Nucleus accumbens (tissue), 56 donors: ENCODE measurements around the gene LYL1.
A peak's percentile ranks its signal among the peaks of the same experiment; 100 is the strongest.

ENCODE experiments used
- DNase-seq, 56 donors: peaks; one replicate each; lab custom pipeline; 2025; lab: John Stamatoyannopoulos, UW

Gene LYL1

DNA sequence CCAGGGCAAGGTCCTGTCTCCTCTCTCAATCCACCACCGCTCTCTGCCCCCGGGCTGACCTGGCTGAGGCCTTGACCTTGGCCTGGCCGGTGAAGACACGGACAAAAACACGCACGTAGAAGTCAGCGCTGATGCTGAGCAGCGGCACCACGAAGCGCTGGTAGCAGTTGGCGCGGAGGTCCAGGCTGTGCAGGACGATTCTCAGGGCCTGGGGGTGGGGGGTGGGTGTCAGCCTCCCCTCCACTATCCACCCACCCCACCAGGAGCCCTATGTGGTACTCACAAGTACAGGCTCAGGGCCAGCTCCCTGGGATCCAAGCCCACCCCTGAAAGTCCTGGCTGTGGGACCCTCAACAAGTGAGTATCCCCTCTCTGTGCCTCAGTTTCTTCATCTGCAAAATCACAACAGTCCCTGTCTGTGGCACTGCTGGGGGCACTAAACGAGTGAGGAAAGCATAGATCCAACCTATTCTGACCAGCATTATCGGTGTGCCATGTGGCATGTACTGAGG lies 7.5 kb upstream of the LYL1 start:
- no peak for DNase-seq

DNA sequence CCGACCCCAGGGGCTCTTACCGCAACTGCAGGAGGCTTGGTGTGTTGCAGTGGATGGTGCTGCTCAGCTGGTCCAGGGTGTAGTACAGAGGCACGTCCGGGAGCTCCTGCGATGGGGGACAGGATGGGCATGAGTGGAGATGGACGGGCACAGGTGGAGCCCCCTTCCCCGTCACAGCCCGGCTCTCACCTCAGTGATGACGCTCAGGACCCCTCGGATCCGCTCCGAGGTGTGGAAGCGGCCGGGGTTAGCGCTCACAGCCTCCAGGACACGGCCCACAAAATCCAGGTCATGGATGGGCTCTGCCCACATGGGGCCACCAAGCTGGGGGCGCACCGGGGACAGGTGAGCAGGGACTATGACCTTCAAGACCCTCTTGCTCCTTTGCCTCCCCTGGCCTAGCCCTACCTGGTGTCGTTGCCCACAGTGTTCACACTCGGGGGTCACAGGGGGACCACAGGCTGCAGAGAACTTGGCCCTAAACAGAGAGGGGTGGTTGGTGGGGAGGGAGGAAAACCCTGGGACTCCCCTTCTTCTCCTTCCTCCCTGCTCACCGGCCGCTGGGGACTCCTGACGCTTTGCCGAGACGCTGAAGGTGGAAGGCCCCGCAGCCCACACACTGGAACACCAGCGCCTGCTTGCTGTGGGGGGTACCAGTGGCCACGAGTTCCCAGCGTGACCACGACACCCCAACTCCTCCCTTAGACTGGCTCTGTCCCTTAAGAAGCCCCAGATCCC lies 6.9 kb upstream of the LYL1 start:
- DNase-seq = no peak

DNA sequence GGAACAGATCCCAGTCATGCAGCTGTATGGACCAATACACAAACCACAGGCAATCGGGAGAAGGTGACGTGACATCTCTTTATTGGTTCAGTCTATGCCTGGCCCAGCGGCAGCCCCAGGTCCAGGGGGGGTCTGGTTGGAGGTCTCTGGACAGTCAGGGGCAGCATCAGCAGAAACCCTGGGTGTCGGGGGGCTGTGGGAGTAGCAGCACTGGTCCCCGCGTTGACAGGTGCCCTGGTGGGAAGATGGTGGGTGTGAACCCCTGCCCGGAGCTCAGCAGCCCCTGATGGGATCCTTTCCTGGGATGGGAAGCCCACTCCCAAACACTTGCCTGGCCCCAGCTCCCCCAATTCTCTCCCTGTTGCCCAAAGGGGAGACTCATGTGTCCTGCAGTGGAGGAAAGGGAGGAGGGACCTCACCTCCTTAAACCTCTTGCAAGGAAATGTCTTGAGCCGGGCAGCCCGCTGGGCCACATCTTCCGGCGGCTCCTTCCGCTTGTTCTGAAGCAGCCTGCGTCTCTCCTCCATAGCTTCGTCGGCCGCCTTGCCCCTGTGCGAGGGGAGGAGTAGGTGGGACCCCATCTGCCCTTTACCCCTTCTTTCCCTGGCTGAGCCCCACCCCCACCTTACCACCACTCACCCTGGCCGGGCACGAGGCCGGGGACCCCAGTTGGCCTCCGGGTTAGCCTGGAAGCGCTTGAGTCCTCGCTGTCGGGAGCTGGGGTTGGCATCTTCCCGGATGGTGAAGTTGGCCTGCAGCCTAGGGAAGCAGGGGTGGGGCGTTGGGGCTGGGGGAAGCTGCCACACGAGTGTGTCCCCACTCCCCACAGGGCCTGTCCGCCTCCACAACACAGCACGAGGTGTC lies 2.4 kb upstream of the LYL1 start:
- no peak for DNase-seq

DNA sequence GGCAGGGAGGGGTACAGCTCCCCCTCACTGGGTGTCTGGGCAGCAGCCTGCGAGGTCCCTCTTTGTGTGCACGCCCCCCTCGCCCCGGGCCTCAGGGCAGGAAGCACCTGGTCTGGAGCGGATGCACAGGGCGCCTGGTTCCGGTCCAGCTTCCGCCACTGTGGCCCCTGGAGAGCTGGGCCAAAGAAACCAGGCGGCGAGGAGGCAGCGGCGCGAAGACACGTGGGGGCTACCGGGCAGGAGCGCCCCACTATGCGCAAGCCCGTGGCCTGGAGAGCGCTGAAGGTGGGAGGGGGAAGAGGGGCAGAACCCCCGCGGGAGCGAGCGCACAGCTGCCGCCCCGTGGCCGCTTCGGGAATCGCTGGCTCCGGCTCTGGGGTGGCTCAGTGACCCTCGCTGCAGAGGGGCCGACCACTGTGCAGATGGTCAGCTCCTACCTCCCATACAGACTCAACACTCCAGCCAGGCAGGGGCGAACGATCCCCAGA lies 1.7 kb upstream of the LYL1 start:
- peak in 27 of 56 donors; percentile 11 to 70 (median 41) for DNase-seq

DNA sequence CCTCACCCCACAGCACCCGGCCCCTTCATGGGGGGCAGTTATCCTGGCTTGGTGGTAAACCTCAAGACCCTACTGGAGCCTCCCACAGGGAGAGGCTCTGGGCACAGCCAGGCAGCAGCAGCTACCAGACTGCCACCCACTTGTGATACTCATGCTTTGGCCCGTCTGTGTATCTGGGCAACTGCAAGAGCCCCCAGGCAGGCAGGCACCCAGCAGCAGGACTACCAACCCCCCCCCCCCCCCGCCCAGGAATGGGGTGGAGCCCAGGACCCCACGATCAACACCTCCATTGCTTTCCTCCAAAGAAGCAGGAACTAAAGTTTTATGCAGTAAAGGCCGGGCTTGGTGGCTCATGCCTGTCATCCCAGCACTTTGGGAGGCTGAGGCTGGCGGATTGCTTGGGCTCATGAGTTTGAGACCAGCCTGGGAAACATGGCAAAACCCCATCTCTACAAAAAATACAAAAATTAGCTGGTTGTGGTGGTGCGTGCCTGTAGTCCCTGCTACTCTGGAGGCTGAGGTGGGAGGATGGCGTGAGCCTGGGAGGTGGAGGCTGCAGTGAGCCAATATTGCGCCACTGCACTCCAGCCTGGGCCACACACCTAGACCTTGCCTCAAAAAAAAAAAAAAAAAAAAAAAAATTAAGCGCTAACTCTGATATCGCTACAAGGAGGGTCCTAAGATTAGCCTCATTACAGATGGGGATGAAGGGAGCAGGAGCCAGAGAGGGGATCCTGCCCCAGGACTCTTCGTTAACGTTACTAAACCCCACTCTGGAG lies 1.1 kb upstream of the LYL1 start:
- no peak for DNase-seq

DNA sequence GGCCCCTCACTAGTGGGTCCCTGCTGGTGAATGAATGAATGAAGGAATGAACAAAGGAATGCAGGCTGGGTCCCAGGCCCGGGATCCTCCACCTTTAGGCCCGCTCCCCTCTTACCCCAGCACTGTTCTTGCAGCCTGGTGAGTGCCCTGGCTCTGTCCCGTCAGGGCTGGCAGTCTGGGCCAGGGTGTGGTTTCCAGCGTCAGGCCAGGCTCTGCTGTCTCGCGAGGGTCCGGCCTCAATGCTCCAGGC lies 317 bp downstream of the LYL1 start:
- DNase-seq = no peak

DNA sequence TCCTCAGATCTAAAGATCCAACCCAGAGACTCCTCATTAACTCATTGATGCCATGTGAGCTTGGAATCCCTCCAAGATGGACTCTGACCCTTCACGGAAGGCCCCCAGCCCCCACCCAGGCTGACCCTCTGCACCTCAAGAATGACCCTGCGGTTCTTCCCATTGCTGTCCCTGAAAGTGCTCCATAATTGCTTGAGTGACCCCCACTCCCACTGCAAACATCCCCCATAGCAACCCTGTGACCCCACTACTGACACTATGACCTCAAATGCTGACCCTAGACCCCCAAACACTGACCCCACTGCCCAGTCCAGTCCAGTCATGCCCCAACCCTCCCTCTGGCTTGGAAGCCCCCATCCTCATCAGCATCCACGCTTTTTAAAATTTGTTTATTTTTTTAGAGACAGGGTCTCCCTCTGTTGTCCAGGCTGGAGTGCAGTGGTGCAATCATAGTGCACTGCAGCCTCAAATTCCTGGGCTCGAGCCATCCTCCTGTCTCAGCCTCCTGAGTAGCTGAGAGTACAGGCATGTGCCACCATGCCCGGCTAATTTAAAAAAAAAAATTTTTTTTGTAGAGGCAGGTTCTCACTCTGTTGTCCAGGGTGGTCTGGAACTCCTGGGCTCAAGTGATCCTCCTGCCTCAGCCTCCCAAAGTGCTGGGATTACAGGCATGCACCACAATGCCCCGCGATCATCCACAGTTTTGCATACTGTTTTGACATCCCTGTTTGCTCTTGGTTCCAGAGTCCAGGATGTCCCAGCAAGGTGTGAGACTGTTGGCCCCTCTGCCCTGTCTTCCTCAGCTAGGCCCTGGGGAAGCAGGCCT lies 855 bp downstream of the LYL1 start:
- no peak for DNase-seq

DNA sequence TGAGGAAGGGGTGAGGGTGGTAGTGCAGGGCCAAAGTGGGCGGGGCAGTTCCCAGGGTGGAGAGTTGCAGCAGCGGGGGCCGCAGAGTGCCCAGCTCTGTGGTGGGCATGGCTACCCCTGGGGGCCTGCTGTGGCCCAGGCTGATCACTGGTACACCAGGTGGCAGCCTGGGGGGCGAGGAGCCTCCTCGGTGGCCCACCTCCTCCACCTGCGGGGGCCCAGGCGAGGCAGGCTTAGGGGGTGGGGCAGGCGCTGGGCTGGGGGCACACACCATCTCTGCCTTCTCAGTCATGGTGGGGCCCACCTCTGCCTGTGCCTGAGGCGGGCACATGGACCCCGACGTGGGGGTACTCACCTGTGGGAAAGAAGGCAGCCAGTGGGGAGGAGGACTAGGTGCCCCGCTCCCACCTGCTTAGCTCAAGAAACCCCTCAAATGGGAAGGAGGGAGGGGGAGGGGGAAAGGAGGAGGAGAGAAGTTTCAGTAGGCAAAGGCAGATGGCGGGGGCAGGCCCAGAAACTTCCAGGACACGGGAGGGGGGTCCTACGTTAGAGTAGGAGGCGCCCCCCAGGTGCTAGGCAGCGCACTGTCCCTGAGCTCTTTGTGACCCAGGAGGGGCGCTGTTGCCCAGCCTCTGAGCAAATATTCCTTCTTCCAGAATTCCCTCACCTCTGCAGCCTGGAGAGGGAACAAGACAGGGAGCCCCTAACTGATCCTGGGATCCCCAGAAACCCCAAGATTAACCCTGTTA lies 1.6 kb downstream of the LYL1 start:
- no peak for DNase-seq

DNA sequence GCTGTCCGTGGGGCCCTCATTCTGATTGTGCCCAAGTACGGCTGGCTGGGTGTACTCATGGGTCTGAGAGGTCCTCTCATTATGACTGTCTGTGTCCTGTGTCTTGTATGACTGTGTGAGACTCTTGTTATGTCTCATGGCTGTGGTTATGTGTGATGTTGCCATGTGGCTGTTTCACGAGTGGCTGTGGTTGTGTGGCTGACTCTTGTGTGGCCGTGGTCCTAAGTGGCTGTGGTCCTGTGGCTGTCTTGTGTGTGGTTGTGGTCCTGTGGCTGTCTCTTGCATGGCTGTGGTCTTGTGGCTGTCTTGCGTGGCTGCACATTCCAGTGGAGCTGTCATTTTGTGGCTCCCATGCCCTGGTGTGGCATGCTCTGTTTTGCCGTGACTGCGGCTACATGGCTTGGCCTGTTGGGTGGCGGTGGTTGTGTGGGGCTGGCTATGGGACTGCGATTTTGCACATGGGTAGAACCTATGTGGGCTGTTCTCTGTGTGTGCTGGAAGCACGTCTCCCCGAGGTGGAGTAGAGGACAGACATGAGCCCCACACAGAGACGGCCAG lies 2.5 kb downstream of the LYL1 start:
- no peak for DNase-seq

DNA sequence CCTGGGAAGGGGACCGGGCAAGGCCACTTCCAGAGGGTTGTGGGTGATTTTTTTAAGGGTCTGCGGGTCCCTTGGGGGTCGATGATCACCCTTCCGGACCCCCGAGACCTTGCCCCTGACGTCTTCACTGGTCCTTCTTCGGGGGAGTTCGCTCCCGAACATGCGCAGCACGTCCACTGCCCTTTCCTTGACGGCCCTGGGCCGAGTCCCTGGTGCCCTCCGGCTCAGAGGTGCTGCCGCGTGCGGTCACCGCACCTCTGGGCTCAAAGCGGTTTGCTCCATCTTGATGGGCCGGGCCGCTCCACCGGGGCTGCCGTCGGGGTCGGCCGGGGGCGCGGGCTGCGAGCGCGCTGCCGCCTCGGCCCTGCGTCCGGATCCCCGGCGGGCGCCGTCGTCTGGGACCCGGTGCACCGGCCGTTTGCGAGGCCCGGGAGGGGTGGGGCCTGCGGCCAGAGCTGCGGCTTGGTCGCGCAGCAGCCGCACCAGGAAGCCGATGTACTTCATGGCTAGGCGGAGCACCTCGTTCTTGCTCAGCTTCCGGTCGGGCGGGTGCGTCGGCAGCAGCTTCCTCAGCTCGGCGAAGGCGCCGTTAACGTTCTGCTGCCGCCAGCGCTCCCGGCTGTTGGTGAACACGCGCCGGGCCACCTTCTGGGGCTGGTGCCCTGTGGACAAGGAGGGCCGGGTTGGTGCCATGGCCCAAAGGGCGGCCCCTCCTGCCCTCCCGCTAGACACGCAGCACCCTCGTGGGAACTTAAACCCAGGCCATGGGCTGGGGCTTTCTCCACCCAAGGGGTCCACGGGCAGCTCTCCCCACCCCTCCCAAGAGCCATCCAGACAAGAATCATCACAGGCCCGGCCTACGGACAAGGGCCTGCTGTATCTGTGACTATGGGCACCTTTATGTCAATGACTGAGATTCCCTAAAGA lies 3.3 kb downstream of the LYL1 start:
- DNase-seq = peak in 6 of 56 donors; percentile 8 to 42 (median 30)

DNA sequence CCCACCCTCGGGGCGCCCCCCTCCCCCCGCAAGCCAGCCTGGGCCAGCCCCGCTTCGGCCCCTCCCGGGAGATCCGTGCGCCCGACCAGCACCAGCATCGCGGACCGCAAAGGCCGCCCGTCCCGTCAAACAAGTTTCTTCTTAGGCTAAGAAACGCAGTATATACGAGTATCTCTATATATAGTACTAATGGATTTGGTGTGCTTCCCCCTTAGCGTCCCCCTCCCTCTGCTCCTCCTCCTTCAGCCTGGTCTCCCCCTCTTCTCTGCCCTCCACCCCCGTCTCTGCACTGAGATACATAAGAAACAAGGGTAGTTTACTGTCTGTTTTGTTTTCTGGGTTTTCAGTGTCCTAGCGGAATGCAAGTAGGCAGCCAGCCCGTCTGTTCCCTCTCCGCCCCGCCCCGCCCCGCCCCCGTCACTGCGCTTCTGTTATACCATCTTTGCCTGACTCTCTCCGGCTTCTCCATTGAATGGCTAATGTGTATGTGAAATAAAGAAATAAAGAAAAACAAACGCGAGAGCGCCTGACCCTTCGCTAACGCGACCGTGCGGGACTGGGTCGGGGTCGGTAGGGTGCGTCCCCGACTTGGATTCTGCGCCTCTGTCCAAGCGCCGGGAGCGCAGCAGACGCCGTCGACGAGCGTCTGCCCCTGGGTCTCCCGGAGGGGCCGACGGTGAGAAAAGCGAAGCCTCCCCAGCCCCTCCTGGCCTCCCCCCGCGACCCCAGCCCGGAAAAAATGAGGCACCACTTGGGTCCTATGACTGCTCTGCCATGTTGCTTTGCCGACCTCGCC lies 4.2 kb downstream of the LYL1 start:
- DNase-seq = peak in 4 of 56 donors; percentile 18 to 30 (median 20)

DNA sequence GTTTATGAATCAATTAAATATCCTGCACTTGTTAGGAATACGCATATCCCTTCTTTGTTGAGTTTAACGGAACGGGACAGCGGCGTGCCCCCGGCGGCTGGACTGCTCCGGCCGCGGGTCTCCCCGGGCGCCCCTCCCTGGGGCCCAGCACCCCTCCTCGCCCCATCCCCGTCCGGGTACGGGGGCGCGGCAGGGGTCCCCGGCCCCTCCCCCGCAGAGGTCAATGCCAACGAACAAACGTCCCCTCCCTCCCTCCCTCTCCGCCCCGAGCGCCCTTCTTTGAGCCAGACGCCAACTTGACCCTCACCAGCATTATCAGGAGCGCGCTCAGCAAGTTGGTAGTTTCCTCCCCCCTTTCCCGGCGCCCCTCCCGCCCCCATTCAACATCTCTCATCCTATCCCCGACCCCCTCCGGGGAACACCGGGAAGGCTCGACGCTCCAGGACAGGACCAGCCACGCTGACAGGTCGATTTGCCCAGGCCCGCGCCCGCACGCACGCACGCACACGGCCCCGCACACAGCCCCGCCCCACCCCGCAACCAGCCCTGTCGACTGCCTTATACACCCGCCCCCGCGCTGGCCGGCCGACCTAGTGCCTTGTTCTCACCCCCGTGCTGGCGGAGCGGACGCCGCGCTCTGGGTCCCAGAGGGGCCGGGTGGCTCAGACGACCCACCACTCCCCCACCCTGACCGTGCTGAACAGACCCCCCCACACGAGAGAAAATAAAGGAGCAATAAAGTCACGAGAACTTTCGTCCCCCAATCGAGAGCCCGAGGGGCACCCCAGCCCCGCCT lies 5.0 kb downstream of the LYL1 start:
- peak in 2 of 56 donors; percentile 30 to 48 for DNase-seq

DNA sequence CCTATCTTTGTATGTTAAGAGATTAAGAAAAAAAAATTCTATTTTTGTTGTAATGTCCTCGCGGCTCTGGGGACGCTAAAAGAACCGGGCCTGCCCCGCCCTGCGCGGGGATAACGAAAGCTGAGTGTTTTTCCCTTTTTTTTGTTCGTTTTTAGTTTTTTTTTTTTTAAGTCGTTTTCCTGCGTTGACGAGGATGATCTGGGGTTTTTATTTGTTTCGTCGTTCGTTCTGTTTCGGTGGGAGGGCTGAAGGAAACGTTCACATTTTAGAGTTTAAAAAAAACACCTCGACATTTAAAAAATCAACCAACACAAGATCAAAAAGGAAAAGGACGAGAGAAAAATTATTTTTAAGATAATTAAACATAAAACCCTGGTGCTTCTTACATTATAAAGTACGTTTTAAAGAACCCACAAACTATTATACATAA lies 5.6 kb downstream of the LYL1 start:
- no peak for DNase-seq

DNA sequence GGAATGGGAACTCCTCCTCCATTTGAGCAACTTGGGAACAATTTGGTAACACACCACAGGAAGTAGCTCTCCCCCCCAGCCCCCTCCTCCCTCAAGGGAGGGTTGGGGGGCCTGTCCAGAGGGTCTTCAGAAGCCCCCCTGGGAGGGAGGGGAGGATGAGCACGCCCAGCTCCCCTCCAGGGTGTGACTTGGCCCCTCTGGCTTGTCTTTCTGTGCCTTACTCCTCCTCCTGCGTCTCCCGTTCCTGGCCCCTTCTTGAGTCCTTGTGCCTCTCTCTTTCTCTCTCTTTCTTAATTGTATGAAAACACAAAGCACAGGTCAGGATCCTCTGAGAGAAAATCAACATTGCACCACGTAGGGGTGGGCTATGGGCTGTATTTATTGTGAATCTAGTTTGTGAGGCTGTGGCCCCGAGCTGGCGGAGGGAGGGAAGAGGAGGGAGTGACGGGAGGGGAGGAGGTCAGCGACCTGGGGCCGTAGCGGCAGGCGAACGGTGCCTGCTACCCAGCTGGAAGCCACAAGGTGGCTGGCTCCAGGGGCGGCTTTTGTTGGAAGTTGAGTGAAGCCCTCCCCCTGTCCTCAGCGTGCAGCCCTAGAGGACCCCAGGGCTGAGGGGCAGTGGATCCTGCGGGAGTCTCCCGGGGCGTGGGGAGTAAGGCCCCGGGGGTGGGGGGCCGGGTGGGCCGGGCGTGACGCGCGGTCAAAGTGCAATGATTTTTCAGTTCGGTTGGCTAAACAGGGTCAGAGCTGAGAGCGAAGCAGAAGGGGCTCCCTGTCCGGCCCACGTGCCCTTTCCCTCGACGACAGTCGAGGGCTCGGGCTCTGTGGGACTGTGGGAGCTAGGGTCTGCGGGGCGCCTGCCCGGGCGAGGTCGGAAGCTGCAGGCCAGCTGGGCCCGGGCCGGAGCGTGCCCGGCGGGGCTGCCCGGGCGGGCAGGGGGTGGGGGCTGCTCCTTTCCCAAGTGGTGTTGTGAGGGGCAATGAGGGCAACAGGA lies 6.4 kb downstream of the LYL1 start:
- DNase-seq = no peak

DNA sequence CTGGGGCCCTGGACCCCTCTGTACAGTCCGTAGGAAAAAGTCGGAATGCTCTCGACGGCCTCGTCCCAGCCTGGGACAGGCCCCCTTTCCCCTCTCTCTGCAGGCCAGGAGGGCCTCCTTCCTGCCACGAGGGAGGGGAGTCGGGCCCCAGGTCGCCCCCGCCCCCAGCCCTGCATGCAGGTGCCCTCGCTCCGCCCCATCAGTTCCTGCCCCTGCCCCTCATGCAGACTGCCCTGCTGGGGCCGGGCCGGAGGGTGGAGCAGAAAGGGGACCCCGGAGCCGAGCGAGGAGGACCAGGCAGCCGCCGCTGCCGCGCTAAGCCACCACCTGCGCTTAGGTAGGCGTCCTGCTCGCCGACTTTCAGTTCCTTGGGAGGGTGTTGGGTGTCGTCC lies 7.3 kb downstream of the LYL1 start:
- no peak for DNase-seq
